DMS53 treated with DMSO at 0.1 percent for 48 hours (cell line): Measurements from ENCODE around the gene KDM8.
A peak's percentile ranks its signal among the peaks of the same experiment; 100 is the strongest.

Source experiments
- DNase-seq: peaks from one replicate; lab custom pipeline; 2025; ENCODE audit not compliant: unreplicated experiment; lab: John Stamatoyannopoulos, UW

Gene KDM8

DNA sequence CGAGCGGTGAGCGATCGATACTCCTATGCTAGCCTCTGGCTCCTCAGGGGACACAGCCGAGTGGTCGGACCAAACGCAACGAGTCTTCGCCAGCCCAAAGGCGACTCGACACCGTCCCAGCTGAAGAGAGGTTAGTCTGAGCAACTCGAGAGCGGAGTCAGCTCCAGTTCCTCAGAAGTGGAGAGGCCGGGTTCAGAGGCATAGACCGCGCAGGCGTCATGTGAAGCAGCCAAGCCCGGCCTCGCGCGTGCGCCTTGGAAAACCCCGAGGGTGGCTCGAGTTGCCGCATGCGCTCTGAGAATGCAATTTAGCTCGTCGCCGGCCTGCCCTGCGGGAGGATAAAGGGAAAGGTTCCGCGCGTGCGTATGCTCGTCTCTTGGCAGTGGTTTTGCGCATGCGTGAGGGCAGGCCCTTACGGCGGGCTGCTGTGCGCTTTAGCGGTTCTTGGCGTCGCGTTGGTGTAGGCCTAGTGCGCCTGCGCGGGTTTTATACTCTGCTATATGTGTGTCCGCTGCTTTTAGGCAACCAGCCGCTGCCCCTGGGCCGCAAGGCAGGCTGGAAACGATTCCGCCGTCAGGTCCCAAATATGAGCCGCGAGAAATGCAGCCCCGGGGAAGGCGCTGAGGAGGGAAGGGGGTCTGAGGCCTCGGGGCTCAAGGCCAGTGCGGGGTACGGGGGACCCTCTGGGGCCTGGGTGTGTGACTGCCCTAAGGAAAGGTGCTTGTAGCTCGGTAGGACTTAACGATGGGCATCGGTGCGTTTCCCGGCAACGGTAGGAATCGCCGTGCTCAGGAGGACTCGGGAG, at the start of gene KDM8:
Gene KDM8 (plus strand): TSS at position 20 of the 805 bp plus-strand sequence. CDS start 6,598 bp downstream, outside the sequence.
- DNase-seq = peak; percentile 96

DNA sequence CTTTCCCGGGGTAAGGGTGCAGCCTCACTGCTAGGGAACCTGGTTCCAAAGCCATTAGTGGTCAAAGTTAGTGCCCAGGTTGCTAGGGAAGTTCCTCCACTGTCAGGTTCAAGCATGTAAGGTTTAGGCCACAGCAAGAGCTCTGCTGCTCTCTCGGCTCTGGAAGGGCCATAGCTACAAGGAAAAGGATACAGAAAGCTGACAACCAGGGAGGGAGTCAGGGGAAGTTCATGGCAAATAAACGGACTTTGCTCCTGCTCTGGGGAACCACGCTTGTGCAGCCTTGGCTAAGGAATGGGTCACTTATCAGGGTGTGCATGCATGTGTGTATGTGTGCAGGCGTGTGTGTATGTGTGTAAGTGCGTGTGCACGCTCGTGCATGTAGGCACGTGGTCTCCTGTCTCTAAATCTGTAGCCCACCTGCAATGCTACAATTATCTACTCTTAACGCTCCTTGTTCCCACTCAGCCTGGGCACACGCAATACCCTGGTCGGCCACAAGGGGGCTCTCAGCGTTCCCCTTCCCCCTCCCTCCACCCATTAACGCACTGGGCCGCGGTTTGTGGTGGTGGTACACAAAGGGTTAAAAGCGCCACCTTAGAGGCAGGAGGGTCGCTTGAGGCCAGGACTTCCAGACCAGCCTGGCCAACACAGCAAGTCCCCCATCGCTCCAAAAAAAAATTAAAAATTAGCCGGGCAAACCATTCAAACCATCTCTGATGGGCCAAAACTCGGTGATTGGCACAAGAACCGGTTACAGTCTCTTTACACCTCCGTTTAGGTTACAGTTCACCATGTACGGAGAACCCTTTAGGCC, 48.4 kb upstream of the KDM8 start:
- DNase-seq = no peak

DNA sequence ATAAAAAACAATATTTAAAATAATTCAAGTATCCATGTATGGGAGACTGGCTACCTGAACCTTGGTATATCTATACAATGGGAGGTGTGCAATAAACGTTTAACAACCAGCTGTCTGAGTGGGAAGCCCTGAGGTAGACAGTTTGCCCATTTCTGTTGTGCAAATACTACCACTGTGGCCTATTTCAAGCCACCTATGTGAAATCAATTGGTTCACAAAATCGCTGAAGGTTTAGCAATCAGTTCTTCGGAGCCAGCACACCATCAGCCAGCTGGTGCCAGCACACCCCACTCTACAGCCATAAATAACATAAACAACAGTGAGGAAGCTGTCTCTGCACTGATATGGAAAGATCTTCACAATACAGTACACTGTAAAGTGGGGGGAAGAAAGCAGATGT, 46.7 kb upstream of the KDM8 start:
- no peak for DNase-seq

DNA sequence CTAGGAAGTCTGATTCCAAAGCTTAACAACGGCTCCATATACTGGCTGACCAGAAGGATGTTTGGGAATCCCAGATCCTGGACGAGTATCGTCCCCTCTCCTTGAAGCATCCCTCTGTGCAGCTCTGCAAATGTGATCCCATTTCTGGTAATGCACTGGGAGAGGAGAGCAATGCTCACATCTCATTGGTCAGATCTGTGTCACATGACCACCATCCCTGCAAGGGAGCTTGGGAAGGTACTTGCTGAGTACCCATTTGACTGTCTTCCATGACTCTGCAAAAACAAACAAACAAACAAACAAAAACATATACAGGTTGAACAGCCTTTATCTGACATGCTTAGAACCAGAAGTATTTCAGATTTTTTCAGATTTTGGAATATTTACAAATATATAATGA, 41.9 kb upstream of the KDM8 start:
- DNase-seq = no peak

DNA sequence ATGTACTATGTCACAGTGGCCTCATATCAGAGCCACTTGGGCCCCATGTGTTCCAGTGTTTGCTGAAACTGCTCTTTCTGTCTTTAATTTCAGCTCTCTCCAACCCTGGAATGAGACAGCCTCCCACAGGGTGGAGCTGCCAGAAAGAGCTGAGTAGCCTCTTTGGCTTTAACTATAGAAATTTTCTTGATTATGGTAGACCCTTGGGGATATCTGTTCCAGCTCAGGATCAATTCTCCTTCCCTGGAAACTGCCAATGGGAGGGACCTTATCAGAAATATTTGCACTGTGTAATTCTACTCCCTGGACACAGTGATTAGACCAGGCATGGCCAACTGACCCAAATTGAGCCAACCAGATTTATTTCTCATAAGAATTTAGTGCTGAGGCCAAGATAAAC, 39.0 kb upstream of the KDM8 start:
- DNase-seq = no peak

DNA sequence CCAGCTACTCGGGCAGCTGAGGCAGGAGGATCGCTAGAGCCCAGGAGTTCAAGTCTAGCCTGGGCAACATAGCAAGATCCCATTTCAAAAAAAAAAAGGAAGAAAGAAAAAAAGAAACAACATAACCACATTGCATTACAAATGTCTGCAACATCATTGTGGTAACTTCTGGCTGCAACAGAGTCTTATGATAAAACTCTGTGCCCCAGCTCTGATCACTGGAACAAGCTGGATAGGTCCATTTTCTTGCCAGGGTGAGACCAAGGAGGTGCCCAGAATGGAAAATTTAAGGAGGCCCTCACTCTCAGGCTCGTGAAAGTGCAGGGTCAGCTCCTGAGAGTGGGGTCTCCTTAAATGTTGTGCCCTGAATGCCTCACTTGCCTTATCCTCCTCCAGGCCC, 37.8 kb upstream of the KDM8 start:
- no peak for DNase-seq

DNA sequence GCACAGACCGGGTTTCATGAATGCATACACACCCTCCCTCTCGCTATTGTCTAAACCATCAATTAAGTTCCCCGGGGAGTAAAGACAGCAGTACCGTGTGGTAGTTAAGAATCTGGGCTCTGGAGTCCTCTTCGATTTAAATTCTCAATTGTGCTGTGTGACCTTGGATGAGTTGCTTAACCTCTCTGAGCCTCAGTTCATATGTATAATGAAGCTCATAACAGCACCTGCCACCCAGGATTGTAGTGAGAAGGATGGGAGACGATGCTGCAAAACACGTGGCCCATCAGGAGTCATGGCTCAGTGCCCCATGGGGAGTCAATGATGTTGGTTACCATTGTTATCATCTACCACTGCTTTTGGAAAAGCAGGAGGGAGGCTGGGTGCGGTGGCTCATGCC, 34.5 kb upstream of the KDM8 start:
- DNase-seq = no peak

DNA sequence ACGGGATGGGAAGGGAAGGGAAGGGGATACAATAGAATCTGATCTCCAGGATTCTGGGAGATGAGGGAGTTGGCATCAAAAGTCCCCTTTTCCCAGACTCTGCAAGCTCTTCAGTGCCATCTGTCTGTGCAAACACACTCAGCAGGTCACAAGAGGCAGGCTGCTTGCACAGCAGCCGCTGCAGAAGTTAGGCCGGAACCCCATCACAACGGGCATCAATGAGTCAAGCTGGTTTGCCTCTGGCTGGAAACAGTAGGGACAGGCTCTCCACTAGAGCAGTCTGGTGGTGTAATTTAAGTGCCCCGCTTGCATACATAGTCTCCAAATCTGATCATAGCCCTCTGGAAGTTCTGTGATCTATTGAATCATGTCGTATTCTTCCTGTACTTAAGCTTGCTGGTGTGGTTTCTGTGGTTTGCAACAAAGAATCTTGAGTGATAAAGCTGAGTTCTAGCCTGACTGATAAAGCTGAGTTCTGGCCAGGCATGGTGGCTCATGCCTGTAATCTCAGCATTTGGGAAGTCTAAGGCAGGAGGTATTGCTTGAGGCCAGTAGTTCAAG, 33.7 kb upstream of the KDM8 start:
- DNase-seq = peak; percentile 13

DNA sequence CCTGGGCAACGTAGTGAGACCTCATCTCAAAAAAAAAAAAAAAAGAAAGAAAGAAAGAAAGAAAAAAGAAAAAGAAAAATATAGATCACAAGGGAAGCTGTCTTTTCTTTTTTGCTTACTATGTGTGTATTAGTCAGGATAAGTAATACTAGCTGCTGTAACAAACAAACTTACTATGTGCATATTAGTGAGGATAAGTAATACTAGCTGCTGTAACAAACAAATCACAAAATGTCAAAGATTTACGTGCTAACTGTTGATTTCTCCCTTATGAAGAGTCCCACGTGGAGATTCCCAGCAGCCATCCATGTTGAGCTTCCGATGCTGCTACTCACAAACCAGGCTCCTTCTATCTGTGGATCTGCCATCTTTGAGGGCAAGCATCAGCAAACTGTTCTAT, 31.7 kb upstream of the KDM8 start:
- DNase-seq = no peak

DNA sequence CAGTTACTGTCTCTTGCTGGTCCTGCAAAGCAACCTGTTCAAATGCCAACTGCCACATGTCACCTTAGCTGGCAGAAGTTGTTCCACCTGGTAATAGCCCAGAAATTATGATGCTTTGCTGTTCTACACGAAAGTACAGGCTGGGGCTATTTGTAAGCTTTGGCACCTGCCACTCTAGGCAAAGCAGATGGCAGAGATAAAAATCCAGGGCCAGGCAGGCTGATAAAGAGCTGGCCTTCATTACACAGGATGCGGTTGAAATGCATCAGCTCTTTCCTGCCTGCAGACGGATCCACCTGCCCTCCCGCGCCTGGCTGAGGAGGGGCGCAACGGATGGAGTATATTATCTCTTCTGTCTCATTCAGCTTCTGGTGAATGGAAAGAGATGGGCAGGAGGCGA, 29.3 kb upstream of the KDM8 start:
- DNase-seq = no peak

DNA sequence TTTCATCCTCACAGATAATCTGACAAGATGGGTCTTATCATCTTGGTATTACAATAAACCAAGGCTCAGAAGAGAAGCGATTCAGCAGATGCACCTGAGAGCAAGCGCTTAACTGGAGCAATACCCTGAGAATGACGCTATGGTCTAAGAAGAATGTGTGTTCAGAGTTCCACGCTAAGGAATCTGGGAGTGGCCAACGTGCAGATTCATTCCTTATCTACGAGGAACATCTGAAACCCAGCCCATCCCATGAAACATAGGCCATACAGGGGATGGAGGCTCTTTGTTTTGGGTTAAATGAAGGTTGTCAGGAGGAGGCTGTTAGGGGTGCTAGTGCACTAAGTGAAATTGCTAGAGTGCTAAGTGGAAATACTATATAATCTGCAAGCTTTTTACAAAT, 28.5 kb upstream of the KDM8 start:
- DNase-seq = no peak

DNA sequence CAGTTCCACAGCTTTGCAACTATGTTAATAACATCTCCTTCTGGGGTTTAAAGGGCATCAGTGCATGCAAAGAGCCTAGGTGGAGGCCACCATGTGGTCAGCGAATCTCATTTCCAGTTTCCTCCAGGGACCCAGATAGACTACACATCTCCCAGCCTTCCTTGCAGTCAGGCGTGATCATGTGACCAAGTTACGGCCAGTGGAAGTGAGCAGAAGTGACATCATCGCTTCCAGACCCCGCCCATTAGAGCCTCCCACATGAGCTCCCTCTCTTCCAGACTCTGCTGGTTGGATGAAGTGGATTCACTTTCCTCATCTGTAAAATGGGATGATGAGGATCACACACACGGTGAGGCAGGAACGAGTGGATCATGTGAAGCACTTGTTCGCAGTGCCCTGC, 27.4 kb upstream of the KDM8 start:
- DNase-seq = no peak

DNA sequence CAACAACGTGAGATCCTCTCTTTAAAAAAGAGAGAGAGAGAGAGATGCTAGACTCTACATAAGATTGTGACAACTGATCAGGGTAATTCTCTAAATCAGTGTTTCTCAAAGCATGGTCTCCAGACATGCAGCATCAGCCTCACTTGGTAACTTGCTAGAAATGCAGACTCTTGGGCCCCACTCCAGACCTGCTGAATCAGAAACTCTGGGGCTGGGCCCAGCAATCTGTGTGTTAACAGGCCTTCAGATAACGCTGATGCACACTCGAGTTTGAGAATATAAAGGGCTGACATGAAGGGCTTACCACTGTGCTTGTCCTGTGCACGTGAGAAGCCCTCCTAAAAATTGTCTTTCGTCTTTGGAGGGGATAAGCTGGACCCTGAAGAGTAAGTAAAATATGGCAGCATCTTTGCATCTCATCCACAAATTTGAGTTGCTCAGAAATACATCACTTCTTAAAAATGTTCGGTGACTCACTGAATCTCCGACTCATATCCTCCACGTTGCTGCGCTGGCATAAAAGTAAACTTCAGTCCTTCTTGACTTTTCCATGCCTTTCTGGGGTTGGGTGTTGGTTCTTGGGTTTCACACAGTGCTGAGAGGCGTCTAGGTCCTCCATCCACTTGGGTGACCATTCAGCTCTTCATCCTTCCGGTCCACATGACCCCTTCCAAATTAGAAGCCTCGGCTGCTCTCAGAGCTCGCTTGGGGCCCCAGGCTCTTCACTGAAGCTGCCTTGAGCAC, 26.1 kb upstream of the KDM8 start:
- no peak for DNase-seq

DNA sequence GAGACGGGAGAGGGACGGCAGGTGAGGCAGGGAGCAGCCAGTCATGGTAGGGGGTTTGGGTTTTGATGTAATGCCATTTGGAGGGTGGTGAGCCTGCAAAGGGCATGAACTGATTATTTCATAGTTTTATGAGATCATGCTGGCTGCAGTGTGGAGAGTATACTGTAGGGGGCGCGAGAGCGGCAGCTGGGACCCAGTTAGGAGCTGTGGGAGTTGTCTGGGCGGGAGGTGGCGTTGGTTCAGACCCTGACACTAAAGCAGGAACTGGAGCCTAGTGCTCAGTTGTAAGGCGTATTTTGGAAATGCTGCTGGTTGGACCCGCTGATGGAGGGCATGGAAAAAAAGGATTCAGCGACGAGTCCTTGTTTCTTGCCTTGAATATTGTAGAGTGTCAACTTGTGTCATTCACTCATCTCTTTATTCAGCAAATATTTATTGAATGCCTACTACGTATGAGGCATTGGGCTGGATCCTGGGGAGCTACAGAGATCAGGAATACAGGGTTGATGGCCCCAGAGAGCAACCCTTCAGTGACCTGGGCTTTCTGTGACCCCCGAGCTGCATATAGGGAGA, 23.7 kb upstream of the KDM8 start:
- DNase-seq = peak; percentile 2

DNA sequence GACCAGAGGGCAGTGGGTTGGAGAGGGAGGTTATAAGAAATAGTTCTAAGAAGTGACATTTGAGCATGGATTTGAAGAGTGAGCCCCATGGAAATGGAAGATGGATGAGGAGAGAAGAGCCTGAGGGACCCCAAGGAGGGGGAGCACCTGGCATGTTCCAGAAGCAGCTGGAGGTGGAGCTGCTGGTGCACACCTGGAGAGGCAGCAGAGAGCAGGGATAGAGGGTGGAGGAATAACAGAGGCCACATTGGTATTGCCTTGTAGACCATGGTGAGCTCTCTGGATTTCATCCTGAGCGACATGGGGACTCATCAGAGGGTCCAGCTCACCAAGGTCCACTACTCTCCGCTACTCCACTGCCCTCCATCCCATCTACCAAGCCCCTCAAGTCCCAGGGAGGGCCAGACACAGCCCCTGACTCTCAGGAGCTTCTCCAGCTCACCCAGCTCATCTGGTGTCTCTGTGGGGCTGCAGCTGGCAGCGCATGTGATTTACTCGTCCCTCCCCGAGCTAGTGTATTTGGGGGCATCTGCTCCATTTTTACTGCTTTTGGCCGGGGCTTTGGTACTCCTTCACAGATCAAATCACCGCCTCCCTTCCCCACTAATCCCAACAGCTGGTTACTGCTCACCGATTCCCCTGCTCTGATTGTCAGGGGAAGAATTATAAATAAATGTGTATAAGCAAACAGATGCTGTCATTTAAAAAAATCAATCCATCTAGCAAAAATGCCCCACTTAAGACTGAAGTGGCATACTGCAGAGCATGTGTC, 22.1 kb upstream of the KDM8 start:
- DNase-seq = no peak

DNA sequence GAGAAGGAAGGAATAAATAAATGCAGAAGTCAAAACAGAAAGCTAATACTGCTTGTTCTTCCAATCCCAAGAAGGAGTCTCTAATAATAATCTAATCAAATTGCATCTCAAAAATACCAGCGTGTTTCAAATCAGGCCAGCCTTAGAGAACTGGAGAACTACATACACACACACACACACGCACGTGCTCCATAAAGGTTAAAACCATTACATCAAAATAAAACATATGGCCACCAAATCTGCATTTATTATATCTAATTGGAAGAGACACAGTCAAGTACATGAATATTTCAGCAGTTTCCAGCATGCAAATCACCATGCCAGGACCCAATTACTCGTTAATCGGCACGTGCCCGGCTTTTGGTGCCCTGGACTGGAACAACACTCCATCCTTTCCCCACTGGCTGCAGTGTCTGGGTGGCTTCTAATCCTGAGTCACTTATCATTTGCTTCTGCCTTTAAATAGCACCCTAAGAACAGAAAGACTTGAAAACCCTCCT, 20.4 kb upstream of the KDM8 start:
- DNase-seq = no peak

DNA sequence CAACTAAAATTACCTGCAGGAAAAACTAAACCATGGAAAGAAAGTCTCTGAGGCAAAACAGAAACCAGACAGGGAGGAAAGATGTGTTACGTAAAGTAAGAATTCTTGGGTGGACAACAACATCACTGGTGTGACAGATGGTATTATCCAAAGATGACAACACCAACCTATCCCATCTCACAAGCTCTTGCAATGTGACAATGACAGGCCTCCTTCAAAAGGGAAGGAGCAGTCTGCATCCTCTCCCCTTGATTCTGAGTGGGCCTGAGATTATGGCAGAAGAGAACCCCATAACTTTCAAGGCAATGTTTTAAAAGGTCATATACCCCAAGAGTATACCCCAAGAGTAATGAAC, 17.6 kb upstream of the KDM8 start:
- no peak for DNase-seq

DNA sequence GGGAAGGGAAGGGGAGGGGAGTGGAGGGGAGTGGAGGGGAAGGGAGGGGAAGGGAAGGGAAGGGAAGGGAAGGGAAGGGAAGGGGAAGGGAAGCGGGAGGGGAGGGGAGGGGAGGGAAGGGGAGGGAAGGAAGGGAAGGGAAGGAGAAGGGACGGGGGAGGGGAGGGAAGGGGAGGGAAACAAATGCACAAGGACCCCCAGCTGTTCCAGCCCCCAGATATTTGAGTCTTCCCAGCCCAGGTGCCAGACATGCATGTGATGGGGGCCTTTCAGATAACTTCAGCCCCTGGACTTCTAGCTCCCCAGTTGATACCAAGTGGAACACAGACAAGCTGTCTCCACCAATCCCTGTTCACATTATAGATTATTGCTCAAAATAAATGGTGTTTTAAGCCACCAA, 14.7 kb upstream of the KDM8 start:
- DNase-seq = no peak

DNA sequence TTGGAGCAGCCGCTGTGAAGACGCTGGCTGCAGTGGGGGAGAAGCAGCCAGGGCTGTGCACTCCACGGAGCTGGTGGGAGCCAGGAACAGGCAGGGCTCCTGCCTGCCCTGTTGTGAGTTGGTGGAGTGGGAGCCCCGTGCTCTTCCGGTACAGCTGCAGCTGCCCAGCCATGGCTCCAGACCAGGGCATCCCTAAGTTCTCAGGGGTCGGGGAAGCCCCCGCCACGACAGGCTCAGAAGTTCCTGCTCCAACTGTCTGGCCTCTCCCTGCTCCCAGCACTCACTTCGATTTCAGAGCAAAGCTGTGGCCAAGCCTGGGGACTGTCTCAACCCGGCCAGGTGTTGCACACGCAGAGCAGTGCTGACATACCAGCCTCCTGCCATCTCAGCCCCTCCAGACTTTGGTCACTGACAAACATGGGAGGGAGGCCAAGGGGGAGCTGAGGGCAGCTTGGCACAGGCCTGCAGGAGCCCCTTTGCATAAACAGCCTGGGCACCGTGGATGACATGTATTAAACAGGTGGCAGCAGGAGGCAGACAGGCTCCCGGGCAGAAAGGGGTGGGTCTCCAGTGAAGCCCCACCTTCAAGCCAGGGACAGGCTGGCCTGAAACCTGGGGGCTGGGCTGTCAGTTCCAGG, 13.9 kb upstream of the KDM8 start:
- no peak for DNase-seq
